Activated T-helper 1 cell treated with Interleukin-2 at 50 U/mL for 16 hours (primary cell): ENCODE data around the gene TENM4.
"Not testable (repeated sequence)": the region's sequence is repeated elsewhere in the genome, so short reads cannot be mapped to it uniquely, and the experiment has no call there.

Experiments
- DNase-seq: peaks from one replicate; pipeline ENCODE4 v3.0.0-alpha.2; 2020; ENCODE audit warnings: low read depth

Gene TENM4

GRCh38 chr11:79244241-79244772 lies 196.5 kb downstream of the TENM4 start:
- no peak for DNase-seq

- DNase-seq: no peak
Observed at GRCh38 chr11:79243422-79244210, 197.2 kb downstream of the TENM4 start.

- no peak for DNase-seq
Observed at GRCh38 chr11:79242616-79243015, 198.2 kb downstream of the TENM4 start.

GRCh38 chr11:79241852-79242241 lies 199.0 kb downstream of the TENM4 start:
- no peak for DNase-seq

- DNase-seq: no peak
Observed at GRCh38 chr11:79241205-79241851, 199.5 kb downstream of the TENM4 start.

GRCh38 chr11:79237703-79238102 lies 203.1 kb downstream of the TENM4 start:
- no peak for DNase-seq

- no peak for DNase-seq
Observed at GRCh38 chr11:79237091-79237490, 203.7 kb downstream of the TENM4 start.

- no peak for DNase-seq
Observed at GRCh38 chr11:79236541-79236971, 204.3 kb downstream of the TENM4 start.

GRCh38 chr11:79235696-79236095 lies 205.1 kb downstream of the TENM4 start:
- no peak for DNase-seq

- no peak for DNase-seq
Observed at GRCh38 chr11:79232346-79232745, 208.5 kb downstream of the TENM4 start.

GRCh38 chr11:79229047-79229446 lies 211.8 kb downstream of the TENM4 start:
- no peak for DNase-seq

- DNase-seq: no peak
Observed at GRCh38 chr11:79227767-79228755, 212.8 kb downstream of the TENM4 start.

GRCh38 chr11:79227308-79227707 lies 213.5 kb downstream of the TENM4 start:
- DNase-seq: no peak

GRCh38 chr11:79226126-79226525 lies 214.7 kb downstream of the TENM4 start:
- no peak for DNase-seq

GRCh38 chr11:79222163-79222562 lies 218.7 kb downstream of the TENM4 start:
- not testable (repeated sequence) for DNase-seq

GRCh38 chr11:79221444-79222130 lies 219.2 kb downstream of the TENM4 start:
- DNase-seq: no peak

GRCh38 chr11:79220171-79220570 lies 220.7 kb downstream of the TENM4 start:
- DNase-seq: no peak

GRCh38 chr11:79219186-79220045 lies 221.4 kb downstream of the TENM4 start:
- DNase-seq: no peak

- no peak for DNase-seq
Observed at GRCh38 chr11:79212741-79213190, 228.1 kb downstream of the TENM4 start.

GRCh38 chr11:79209540-79210266 lies 231.1 kb downstream of the TENM4 start:
- no peak for DNase-seq
